GM21825 (cell line): Measurements from ENCODE around the gene HRH1.
A peak's percentile ranks its signal among the peaks of the same experiment; 100 is the strongest.

ENCODE experiments used
- ATAC-seq: cut with Tn5 transposase; IDR thresholded peaks from one replicate; pipeline ENCODE4 v1.9.1; 2021; ENCODE audit warnings: mild to moderate bottlenecking, moderate library complexity; ENCODE audit not compliant: unreplicated experiment

The HRH1 gene

DNA sequence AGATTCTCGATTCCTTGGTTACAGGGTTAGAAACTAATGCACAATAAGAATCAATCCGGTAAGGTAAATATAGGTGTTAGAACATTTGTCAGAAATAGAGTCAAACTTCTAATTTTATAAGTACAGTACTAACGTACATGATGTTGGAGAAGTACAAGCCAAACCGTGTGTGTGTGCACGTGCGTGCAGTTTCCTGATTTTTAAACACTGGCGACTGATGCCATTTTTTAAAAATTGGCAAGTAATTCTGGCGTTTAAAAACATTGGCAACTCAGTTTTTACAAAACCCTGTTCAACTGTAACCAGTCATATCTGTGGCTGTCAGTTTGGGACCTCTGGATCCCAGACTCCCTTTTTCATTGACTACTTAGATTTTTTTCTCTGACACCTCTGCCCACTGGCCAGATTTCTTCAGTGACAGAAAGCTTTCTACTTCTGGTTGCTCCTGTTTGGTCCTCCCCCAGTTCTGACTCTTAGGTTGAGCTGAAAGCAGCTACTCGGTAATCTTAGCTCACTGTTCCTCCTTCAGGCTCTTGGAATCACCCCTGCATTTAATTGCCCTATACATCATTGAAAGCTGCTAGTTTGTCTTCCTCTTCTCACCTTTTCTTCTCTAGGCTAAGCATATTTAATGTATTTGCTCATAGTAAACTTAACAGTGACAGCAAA, 118.7 kb downstream of the HRH1 start:
- ATAC-seq = no peak

DNA sequence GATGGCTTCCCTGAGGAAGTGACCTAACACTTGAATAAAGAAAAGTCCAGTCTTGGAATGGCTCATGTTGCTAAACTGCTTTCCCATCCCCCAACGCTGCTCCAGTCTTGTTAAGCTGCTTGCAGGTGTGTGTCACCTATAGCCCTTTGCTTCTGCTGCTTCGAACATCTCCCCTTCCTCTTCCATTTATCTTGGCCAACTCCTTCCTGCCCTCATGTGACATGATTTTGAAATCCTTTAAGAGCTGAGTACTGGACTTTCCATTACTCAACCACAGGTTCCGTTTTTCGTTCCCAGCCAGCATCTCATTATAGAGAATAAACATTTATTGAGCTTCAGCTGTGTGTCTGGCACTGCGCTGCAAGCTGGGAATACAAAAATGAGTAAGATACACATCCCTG, 119.6 kb downstream of the HRH1 start:
- ATAC-seq = no peak

DNA sequence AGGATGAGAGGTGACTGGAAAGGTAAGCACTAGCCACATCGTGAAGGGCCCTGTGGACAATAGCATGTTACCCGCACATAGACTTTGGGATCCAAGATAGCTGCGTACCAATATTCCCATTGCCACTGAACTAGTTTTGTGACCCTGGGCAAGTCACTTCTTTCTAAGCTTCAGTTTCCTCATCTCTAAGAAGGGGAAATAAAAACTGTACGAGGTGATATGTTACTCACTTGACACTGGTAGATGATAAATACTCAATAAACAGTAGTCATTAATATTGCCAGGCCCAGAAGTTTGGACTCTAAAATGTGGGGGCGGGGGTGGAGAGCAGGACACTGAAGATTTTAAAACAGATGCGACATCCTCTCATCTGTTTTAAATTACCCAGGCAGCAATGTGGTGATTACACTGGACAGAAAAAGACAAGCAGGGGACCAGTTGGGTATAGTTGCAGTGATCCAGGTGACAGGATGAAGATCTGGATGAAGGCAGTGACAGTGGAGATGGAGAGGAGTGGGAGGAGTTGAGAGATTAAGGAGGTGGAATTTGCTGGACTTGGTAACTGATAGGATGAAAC, 120.4 kb downstream of the HRH1 start:
- no peak for ATAC-seq

DNA sequence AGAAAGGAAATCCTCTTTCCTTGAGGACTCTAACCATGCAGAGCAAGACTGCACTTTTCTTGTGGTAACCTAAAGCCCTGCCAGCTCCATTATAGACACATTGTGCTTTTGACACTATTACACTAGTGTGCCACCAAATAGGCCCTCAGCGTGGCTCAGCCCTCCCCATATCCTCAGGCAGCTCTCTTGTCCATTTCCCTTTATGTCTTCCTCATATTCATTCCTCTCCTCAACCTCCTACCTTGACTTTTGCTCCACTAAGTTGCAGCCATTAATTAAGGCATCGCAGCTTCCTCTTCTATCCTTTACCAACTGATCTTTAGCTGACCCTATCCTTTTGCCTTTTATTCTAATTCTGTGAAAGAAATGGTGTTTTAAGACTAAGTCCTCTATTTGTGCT, 121.6 kb downstream of the HRH1 start:
- no peak for ATAC-seq

DNA sequence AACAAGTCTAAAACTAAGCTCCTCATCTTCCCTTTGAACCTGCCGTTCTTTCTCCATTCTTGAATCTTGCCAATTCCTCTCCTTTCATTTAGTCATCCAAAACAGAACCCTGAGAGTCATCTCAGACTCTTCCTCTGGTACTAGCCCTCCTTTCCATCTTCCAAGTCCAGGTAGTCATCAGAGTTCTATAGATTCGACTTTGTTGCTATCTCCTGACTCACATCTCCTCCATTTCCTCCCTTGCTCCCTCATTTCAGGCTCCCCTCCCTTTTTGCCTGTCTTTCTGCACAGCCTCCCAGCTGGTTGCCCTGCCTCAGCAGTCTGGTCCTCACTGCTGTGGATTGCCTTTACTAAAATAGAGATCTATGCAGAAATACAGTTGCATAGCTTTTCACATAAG, 122.6 kb downstream of the HRH1 start:
- no peak for ATAC-seq

DNA sequence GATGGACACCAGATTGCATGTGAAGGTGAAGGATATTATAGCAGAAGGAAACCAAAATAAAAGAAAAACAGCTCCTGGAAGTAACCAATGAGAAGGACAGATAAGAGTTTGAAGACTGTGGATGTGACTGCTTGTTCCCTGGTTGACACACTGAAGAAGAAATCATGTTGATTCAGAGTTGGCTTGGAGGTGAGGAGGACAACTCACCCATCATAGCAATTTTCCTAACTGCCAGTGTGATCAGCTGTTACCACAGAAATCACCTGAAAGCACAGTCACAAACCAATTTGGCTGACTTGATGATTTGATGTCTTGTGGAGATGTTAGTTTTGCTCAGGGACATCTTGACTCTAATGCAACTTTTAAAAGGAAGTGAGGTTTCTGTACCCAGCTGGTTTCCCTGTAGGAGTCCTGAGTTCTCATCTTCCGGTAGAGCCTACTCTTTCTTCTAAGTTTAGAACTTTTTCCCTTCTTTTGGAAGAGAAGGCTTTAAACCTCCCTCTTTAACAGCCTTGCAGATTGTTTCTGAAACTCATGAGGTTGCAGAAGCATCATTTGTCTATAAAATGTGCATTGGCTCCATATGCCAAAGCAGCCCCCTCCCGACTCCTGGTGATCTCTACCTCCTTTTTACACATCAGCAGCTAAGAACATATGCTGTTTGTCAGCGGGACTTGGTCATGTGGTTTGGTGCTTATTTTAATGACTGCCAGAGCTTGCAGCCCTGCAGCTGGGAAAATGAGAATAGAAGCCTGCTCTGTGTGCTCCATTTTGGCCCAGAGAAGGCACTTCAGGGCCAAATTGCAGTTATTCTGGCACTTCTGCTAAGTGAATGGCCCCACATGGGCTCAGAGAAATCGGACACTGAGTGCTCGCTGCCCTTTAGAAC, 128.2 kb downstream of the HRH1 start:
- no peak for ATAC-seq

DNA sequence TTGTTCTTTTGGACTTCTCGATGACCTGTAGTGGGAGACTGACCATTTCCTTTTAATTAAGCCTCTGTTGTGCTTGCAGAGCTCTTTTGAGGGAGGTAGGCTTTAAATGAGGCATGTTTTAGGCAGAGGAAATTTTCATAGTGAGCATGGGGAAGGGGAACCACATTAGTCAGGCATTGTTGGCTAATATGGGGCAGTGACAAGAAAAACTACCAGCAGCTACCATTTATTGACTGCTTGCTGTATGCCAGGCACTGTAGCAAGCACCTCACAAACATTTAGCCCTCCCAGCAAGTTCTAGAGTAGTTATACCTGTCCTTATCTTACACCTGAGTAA, 128.8 kb downstream of the HRH1 start:
- no peak for ATAC-seq

DNA sequence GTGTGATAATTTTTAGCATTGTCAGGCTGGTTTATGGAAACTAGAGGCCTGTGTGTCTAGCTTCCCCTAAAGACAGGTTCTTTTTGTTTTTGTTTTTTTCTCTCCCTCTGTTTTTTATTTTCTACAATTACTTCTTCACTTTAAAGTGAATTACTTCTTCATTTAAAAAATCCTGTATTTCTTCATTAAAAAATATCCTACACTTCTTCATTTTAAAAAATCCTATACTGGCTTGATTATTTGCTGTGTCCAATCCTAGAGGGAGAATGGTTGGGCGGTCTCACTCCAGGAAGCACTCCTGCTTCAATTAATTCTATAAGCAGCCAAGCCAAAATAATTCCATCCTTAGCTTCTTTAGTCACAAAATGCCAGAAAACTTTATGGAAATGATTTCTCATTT, 129.7 kb downstream of the HRH1 start:
- no peak for ATAC-seq

DNA sequence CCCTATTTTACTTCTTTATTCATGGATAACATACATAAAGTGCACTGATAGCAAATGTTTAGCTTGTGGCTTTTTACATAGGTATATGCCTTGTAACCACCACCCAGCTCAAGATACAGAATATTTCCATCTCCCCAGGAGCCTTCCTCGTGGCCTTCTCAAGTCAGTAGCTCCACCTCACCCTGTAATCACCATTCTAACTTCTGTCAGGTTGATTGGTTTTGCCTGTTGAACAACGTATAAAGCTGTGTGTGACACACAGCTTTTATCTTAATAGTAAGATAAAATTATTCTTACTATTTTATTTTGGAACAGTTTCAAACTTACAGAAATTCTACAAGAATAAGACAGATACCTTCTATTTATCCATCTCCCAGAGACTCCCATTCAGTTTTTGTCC, 131.2 kb downstream of the HRH1 start:
- ATAC-seq = no peak

DNA sequence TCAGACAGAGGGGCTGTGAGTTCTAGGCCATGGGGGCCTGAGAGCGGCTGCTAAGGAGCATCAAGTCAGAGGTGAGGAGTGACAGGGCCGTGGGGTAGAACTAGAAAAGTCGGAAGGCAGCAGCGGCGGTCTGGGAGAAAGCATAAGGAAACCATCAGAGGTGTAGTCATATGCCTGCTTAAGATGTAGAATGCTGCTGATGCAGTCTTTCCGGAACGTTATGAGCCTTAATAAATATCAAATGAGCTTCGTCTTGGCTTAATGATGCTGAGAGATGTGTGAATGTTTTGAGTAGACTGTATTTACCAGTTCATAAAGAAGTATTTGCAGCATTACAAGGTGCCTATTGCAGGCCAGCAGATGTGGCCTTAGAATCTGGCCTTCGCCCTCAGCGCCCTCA, 133.1 kb downstream of the HRH1 start:
- ATAC-seq = no peak

DNA sequence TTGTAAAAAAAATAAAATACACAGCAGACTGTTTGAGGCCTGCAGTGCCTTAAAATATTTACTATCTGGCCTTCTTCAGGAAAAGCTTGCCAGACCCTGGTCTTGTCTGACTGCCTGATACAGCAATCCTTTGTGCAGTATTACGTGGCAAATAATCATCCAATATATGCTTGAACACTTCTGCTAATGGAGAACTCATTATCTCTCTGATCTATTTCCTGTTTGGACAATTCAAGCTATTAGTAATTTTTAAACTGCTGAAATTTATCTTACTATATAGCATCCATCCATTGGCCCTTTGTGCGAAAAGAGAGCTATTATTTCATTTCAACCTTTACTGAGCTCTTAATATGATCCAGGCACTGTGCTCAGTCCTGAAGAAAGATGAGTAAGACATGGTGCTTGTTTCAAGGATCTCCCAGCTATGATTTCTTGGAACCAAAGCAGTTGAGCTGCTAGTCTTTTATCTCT, 133.8 kb downstream of the HRH1 start:
- ATAC-seq = no peak

DNA sequence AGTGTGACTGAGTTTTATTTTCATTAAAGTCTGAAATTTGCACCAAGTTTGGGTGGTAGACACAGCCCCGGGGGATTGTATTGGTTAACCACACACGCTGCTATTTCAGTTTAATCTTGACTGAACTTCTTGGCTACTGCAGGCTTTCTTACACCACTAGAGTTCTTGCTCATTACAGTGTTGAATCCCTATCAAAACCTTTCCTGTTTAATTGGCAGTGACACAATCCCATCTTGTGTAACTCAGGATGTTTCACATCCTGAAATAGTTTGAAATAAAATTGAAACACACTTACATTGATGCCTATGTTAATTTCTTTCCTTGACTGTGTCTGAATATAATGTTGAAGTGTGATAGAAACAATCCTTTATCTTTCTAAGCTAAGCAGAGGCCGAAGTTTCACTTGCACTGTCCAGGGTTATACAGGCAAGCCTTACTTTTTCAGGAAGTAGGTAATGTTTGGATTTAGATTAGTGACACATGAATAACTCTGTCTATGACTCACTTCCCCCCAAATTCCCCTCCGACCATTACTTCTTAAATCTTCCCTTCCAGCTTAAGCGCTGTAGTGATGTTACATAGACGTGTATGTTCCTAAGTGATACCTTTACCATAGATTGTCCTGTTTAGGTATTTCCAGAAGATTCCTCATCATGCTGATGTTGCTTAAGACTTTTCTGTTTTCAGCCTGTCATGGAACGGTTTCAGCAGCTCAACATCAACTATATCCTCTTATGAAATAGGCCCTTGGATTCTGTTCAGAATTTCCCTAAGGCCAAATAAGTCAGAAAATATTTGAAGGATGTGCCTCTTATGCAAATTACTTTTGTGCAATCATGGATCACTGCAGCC, 134.7 kb downstream of the HRH1 start:
- peak; percentile 61 for ATAC-seq

DNA sequence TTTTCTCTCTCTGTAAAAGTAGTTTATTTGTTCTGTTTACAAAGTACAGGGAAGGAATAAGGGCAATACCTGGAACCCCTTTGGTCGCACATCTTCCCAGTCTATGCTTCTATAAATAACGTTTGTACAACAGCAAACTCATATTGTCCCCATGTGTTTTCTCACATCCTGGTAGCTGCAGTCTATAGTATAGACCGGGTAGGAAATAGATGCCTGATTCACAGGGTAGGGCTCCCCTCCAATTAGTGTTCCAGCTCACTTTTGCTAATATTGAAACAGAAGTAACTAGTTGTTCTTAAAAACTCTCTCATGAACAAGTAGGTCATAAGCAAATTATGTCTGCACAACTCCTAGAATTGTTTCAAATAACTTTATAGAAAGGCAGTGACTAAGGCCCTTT, 135.6 kb downstream of the HRH1 start:
- ATAC-seq = no peak

DNA sequence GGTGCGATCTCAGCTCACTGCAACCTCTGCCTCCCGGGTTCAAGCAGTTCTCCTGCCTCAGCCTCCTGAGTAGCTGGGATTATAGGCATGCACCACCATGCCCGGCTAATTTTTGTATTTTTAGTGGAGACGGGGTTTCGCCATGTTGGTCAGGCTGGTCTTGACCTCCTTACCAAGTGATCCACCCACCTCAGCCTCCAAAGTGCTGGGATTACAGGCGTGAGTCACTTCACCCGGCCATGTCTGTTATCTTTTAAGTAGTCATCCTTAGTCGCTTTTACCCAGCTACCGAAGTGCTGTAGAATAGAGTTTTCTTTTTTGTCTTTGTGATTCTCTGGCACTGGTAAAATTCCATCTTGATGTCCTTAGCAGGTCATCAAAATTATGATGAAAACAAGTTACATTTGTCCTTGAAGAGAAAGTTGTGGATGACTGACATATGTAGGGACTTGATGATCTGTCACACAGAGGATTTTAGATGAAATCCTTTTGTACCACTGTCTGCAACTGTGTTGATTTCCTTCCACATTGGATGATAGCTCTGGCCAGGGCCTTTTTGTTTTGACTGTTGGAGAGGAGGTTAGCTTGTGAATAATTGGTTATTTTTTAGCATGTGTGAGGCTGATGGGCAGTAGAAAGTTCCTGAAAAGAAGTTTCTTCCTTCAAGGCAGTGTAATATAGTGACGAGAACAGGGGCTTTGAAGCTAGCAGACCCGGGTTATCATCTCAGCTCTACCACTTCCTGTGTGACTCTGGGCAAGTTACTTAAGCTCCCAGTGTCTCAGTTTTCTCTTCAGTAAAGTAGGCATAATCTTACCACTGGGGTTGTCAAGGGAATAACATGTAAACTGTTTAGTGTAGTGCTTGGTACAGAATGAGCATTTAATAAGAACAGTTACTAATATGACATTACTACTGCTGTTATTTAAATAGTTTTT, 136.7 kb downstream of the HRH1 start:
- ATAC-seq = no peak

DNA sequence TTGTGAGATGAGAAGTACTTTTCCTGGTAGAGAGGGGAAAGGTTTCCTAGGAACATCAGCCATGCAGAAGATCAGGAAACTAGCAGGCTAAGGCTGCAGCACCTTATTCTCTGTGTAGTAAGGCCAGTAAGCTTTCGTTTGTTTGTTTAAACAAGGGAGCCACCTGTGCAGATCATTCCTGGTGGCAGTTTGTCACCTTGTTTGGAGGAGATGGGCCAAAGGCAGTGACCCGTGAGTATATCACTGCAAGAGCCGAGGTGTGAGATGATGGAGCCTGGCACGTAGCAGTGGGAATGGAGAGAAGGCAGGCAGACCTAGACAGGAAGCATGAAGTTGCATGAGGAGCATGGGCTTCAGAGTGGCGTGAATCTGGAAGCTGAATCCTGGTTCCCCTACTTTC, 137.5 kb downstream of the HRH1 start:
- ATAC-seq = no peak

DNA sequence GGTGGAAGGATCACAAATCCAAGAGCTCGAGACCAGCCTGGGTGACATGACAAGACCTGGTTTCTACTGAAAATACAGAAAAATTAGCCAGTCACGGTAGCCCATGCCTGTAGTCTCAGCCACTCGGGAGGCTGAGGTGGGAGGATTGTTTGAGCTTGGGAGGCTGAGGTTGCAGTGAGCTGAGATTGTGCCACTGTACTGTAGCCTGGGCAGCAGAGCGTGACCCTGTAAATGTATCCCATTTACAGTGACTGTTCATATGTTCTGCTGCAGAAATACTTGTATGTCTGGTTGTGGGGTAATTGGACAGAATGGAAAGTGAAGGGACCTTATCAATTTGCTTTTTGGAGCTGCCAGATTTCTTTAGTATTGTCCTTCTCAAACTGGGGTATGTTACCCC, 142.8 kb downstream of the HRH1 start:
- no peak for ATAC-seq

DNA sequence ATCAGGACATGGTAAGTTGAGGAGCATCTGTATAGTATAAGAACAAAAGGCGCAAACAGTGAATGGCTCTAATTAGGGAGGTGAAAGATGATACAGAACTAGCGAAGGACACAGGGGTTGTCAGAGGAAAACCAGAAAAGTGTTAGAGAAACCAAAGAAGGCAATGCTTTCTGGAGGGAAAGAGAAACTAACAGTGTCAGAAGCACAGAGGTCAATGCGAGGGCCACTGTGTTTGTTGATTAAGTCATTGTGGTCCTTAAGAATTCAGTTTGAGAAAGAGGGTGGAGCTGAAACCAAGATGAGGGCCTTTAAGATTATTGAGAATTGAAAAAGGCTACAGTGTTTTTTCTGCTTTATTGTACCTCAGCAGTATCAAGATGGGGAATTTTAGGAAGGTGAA, 146.7 kb downstream of the HRH1 start:
- ATAC-seq = peak; percentile 83

DNA sequence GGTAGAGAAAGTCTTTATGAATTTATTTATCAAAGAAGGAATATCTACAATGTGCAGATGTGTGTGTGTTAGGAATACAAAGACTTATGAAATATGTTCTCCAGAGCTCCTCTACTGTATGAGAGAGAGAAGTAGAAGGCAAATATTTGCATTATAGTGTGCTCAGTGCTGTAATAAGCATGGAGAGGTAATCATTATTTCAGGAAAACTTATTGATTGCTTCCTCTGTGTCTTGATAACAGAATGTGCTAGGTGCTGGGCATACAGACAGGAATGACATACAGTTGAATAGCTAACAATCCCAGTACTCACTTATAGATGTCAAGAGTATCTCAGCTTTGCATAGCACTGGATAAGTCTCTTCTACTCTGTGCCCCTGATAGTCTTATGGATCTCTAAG, 148.2 kb downstream of the HRH1 start:
- no peak for ATAC-seq

DNA sequence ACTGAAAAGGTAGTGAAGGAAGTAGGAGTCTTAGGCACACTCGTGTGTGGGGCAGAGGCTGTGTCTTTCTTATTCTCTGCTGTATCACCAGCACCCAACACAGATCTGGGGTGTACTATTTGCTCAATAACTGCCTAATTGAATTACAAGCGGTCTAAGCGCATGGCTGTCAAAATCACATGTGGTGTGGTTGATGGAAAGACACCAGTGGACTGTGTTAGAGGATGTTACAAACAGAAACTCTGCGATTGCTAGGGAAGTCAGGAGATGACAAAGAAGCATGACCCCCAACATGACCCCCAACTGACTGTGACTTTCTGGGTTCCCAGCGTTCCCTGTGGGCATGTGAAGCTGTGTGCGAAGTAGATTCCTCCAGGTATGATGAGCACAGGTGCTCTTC, 149.9 kb downstream of the HRH1 start:
- no peak for ATAC-seq

DNA sequence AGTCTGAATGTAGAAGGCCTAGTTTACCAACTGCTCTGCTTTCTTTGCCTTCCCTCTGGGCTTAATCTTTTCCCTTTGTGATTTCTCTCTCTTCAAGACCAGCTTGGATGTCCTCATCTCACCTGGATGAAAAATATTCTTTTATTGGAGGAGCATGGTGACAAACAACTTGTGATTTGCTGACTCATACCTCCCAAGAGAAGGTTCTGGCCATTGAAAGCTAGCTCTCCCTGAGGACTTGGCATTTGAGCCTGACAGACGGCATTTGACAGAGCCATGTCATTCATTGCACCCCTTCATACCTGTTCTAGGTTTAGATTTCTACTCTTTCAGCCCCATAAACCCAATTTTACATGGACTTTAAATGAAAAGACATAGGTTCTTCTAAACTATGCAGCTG, 151.2 kb downstream of the HRH1 start:
- ATAC-seq = no peak
